Ishikawa (cell line): Measurements from ENCODE around the gene HLA-DQB2.

Source experiments
- CEBPB ChIP-seq: IDR thresholded peaks from 2 replicates; pipeline ENCODE4 v1.6.1; 2012
- CREB1 ChIP-seq: IDR thresholded peaks from 2 replicates; pipeline ENCODE4 v1.6.1; 2012; ENCODE audit warnings: low read depth
- EGR1 ChIP-seq: IDR thresholded peaks from 2 replicates; pipeline ENCODE4 v1.6.1; 2012
- EP300 ChIP-seq: IDR thresholded peaks from 2 replicates; pipeline ENCODE4 v1.6.1; 2012; ENCODE audit warnings: borderline replicate concordance
- FOXM1 ChIP-seq: IDR thresholded peaks from 2 replicates; pipeline ENCODE4 v1.6.1; 2012; ENCODE audit warnings: low read depth, borderline replicate concordance
- NFIC ChIP-seq: IDR thresholded peaks from 2 replicates; pipeline ENCODE4 v1.6.1; 2012
- RAD21 ChIP-seq: IDR thresholded peaks from 2 replicates; pipeline ENCODE4 v1.6.1; 2012; ENCODE audit warnings: low read depth
- TAF1 ChIP-seq: IDR thresholded peaks from 2 replicates; pipeline ENCODE4 v1.6.1; 2012; ENCODE audit warnings: low read depth, mild to moderate bottlenecking
- TCF12 ChIP-seq: IDR thresholded peaks from 2 replicates; pipeline ENCODE4 v1.6.1; 2012; ENCODE audit warnings: low read depth
- TEAD4 ChIP-seq: IDR thresholded peaks from 2 replicates; pipeline ENCODE4 v1.6.1; 2012
- YY1 ChIP-seq: IDR thresholded peaks from 2 replicates; pipeline ENCODE4 v1.6.1; 2012; ENCODE audit warnings: low read depth
- ZBTB7A ChIP-seq: IDR thresholded peaks from 2 replicates; pipeline ENCODE4 v1.6.1; 2012; ENCODE audit warnings: low read depth
- TF ChIP-seq, protein P1 (sequence below): IDR thresholded peaks from 2 replicates; pipeline ENCODE4 v1.6.1; 2012
- TF ChIP-seq, protein P2 (sequence below): IDR thresholded peaks from 2 replicates; pipeline ENCODE4 v1.6.1; 2012; ENCODE audit warnings: low read depth, mild to moderate bottlenecking
- TF ChIP-seq, protein P3 (sequence below): IDR thresholded peaks from 2 replicates; pipeline ENCODE4 v1.6.1; 2012

HLA-DQB2 gene

DNA sequence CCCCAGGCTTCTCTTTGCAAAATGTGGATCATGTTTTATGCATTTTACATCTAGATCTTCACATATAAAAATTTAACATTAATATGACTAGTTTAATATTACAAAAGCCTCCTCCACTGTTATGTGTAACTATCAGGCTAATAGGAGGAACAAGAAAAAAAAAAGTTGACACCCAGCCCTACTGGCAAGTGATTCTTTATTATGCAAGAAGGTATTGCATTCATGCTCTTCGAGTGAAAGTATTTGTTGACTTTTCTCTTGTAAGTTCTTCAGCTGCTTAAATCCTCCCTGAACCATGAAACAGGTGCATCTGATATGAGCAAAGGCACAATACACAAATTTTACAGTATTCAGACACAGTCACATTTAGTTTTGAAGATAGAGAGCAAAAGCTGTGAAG lies 716 bp upstream of the HLA-DQB2 start:
- TF ChIP-seq CREB1 (no peak), RAD21 (no peak)

DNA sequence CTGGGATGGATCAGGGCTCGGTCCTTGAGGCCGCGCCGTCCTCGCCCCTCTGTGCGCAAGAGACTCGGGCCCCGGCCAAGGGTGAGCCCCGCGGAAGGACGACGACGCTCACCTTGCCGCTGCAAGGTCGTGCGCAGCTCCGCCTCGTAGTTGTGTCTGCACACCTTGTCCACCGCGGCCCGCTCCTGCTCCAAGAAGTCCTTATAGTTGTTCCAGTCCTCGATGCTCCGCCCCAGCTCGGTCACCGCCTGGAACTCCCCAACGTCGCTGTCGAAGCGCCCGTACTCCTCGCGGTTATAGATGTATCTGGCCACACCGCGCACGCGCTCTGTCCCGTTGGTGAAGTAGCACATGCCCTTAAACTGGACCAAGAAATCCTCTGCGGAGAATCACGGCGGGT lies 1.8 kb downstream of the HLA-DQB2 start:
- TF ChIP-seq CEBPB (no peak), TCF12 (no peak), YY1 (no peak), TEAD4 (no peak), EP300 (no peak), CREB1 (no peak), FOXM1 (no peak), NFIC (no peak), ZBTB7A (no peak), EGR1 (no peak), RAD21 (no peak), TAF1 (no peak)
- TF ChIP-seq, protein P1, sequence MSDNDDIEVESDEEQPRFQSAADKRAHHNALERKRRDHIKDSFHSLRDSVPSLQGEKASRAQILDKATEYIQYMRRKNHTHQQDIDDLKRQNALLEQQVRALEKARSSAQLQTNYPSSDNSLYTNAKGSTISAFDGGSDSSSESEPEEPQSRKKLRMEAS = no peak
- TF ChIP-seq, protein P2, sequence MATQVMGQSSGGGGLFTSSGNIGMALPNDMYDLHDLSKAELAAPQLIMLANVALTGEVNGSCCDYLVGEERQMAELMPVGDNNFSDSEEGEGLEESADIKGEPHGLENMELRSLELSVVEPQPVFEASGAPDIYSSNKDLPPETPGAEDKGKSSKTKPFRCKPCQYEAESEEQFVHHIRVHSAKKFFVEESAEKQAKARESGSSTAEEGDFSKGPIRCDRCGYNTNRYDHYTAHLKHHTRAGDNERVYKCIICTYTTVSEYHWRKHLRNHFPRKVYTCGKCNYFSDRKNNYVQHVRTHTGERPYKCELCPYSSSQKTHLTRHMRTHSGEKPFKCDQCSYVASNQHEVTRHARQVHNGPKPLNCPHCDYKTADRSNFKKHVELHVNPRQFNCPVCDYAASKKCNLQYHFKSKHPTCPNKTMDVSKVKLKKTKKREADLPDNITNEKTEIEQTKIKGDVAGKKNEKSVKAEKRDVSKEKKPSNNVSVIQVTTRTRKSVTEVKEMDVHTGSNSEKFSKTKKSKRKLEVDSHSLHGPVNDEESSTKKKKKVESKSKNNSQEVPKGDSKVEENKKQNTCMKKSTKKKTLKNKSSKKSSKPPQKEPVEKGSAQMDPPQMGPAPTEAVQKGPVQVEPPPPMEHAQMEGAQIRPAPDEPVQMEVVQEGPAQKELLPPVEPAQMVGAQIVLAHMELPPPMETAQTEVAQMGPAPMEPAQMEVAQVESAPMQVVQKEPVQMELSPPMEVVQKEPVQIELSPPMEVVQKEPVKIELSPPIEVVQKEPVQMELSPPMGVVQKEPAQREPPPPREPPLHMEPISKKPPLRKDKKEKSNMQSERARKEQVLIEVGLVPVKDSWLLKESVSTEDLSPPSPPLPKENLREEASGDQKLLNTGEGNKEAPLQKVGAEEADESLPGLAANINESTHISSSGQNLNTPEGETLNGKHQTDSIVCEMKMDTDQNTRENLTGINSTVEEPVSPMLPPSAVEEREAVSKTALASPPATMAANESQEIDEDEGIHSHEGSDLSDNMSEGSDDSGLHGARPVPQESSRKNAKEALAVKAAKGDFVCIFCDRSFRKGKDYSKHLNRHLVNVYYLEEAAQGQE = no peak
- TF ChIP-seq, protein P3, sequence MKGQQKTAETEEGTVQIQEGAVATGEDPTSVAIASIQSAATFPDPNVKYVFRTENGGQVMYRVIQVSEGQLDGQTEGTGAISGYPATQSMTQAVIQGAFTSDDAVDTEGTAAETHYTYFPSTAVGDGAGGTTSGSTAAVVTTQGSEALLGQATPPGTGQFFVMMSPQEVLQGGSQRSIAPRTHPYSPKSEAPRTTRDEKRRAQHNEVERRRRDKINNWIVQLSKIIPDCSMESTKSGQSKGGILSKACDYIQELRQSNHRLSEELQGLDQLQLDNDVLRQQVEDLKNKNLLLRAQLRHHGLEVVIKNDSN = no peak

DNA sequence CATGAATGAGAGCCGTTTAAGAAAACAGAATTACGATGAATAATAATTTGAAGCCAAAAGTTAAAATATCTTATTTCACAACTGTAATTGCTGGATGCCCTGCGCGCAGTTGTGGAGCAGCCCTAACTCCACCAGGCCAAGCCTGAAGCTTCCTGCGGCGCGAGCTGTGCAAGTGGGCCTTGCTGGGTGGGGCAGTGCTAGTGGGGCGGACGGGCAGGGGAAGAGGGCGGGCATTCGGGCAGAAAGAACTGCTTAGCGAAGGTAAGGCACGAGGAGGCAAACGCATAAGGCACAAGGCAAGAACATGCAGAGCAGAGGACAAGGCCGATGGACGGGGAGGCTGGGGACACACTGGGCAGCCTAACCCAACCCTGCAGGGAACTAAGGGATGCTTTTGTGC lies 2.3 kb downstream of the HLA-DQB2 start:
- TF ChIP-seq EGR1 (no peak), TEAD4 (no peak), FOXM1 (no peak), NFIC (no peak)

DNA sequence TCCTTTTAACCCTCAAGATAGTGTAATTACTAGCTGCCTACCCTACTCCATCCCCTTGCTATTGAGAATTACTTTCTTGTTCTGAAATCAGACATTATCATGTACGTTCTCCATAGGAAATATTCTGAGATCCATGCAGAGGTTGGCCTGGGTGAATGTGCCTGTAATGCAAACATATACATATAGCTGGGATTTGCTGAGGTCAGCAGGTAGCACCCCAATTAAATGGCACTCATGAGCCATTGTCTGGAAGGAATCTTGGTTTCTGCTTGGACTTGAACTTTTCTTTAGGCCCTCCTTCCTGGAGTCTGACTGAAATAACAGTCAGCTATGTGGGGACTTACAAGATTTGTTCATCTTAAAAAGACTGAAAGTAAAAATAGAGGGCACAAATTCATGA lies 3.7 kb downstream of the HLA-DQB2 start:
- no peak for TF ChIP-seq TCF12
- TF ChIP-seq, protein P1 = no peak
- TF ChIP-seq CREB1 = no peak
- TF ChIP-seq, protein P3 = no peak
- no peak for TF ChIP-seq RAD21
- TF ChIP-seq YY1 = no peak
- TF ChIP-seq, protein P2 = no peak
- no peak for TF ChIP-seq NFIC
- no peak for TF ChIP-seq ZBTB7A
- no peak for TF ChIP-seq EGR1
- no peak for TF ChIP-seq CEBPB
- TF ChIP-seq TAF1 = no peak
- no peak for TF ChIP-seq FOXM1
- no peak for TF ChIP-seq TEAD4
- TF ChIP-seq EP300 = no peak

DNA sequence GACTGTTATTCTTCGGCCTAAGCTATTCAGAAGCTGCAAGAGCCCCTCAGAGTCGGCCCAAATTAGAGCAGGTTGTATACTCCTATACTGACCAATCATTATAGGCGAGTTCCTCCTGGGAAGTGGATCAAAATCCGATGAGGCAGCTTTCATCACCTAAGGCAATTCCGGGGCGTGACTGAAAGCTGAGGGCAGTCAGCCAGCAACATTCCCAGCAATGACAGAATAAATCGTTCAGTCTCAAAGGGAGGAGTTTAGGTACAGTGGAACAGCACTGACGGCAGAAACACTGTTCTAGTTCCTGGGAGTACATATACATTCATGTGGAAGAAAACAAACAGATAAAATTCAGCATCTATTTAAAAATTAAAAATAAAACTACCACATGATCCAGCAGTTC lies 10.8 kb downstream of the HLA-DQB2 start:
- TF ChIP-seq YY1 (no peak), FOXM1 (no peak), TEAD4 (no peak), EP300 (no peak), CEBPB (no peak), ZBTB7A (no peak), TAF1 (no peak), EGR1 (no peak), TCF12 (no peak)
- TF ChIP-seq, protein P1 = no peak
- TF ChIP-seq, protein P3 = no peak
- TF ChIP-seq, protein P2 = no peak
